COLO829 (cell line): ENCODE results near the gene DOK3.

Source experiments
- DNase-seq: peaks from one replicate; pipeline ENCODE4 v3.0.0; 2012; ENCODE audit warnings: low spot score

DOK3 gene

GRCh38 chr5:177466861-177467260, 42.8 kb downstream of the DOK3 start:
- no peak for DNase-seq

- DNase-seq = no peak
These were observed 44.6 kb downstream of the DOK3 start for GRCh38 chr5:177465044-177465443.

- no peak for DNase-seq
These were observed 47.5 kb downstream of the DOK3 start for GRCh38 chr5:177462021-177462670.

GRCh38 chr5:177459819-177460628, 49.6 kb downstream of the DOK3 start:
- DNase-seq = no peak

- DNase-seq = no peak
These were observed 50.3 kb downstream of the DOK3 start for GRCh38 chr5:177459357-177459756.

- no peak for DNase-seq
These were observed 50.7 kb downstream of the DOK3 start for GRCh38 chr5:177458912-177459350.

- no peak for DNase-seq
These were observed 51.6 kb downstream of the DOK3 start for GRCh38 chr5:177457852-177458681.

- DNase-seq = peak; percentile 95
These were observed 52.4 kb downstream of the DOK3 start for GRCh38 chr5:177456976-177457851.

GRCh38 chr5:177456591-177456964, 53.0 kb downstream of the DOK3 start:
- no peak for DNase-seq

GRCh38 chr5:177455661-177456590, 53.7 kb downstream of the DOK3 start:
- DNase-seq = peak; percentile 75

- DNase-seq = no peak
These were observed 54.5 kb downstream of the DOK3 start for GRCh38 chr5:177455036-177455660.

- DNase-seq = peak; percentile 87
These were observed 55.1 kb downstream of the DOK3 start for GRCh38 chr5:177454397-177455035.

GRCh38 chr5:177453852-177454396, 55.7 kb downstream of the DOK3 start:
- DNase-seq = no peak

GRCh38 chr5:177452688-177453638, 56.7 kb downstream of the DOK3 start:
- DNase-seq = no peak
